HepG2 (cell line): ENCODE results near the gene NECTIN2. TPM values are rescaled to one million over a fixed set of nuclear protein-coding genes. Genes with fewer than 3 reads are reported as not detected.

Experiments used
- ARNTL ChIP-seq: sonication (generic); formaldehyde crosslinking; IDR thresholded peaks from 2 replicates; pipeline ENCODE4 v1.4.0; 2020; ENCODE audit warnings: mild to moderate bottlenecking, missing genetic modification reagents
- ATF2 ChIP-seq: sonication (generic); formaldehyde crosslinking; IDR thresholded peaks from 2 replicates; pipeline ENCODE4 v1.4.0; 2020; ENCODE audit warnings: missing genetic modification reagents
- CAMTA2 ChIP-seq: sonication (generic); formaldehyde crosslinking; IDR thresholded peaks from 2 replicates; pipeline ENCODE4 v1.4.0; 2020; ENCODE audit warnings: mild to moderate bottlenecking, missing genetic modification reagents, borderline replicate concordance
- DR1 ChIP-seq: sonication (generic); formaldehyde crosslinking; IDR thresholded peaks from 2 replicates; pipeline ENCODE4 v1.8.0; 2021; ENCODE audit warnings: mild to moderate bottlenecking, missing genetic modification reagents, inconsistent platforms
- HNRNPUL1 ChIP-seq: fragments of 200-400 bp; formaldehyde crosslinking; IDR thresholded peaks from 2 replicates; pipeline ENCODE4 v1.6.1; 2017; ENCODE audit warnings: low read depth, mild to moderate bottlenecking, low read length, moderate library complexity
- ISX ChIP-seq: sonication (generic); formaldehyde crosslinking; conservative IDR thresholded peaks from 2 replicates; pipeline ENCODE4 v1.5.0; 2020; ENCODE audit warnings: missing genetic modification reagents
- MBD4 ChIP-seq: IDR thresholded peaks from 2 replicates; pipeline ENCODE4 v1.6.1; 2012; ENCODE audit warnings: low read length, inconsistent platforms, borderline replicate concordance
- NFIC ChIP-seq: IDR thresholded peaks from 2 replicates; pipeline ENCODE4 v1.6.1; 2012; ENCODE audit warnings: mild to moderate bottlenecking, low read length, inconsistent platforms
- POLR2AphosphoS2 ChIP-seq: IDR thresholded peaks from 2 replicates; pipeline ENCODE4 v1.6.1; 2011; ENCODE audit warnings: low read depth, low read length, improper control_type of control experiment
- PRPF4 ChIP-seq: fragments of 200-400 bp; formaldehyde crosslinking; IDR thresholded peaks from 2 replicates; pipeline ENCODE4 v1.6.1; 2016; ENCODE audit warnings: low read length, low read depth; ENCODE audit not compliant: poor library complexity, severe bottlenecking
- ZFX ChIP-seq: sonication (generic); formaldehyde crosslinking; IDR thresholded peaks from 2 replicates; pipeline ENCODE4 v1.4.0; 2020; ENCODE audit warnings: mild to moderate bottlenecking, low read depth, missing genetic modification reagents, moderate library complexity
- ZGPAT ChIP-seq: IDR thresholded peaks from 2 replicates; pipeline ENCODE4 v1.6.1; 2016; ENCODE audit warnings: mild to moderate bottlenecking
- ZNF121 ChIP-seq: sonication (generic); formaldehyde crosslinking; IDR thresholded peaks from 2 replicates; pipeline ENCODE4 v1.5.0; 2020; ENCODE audit warnings: mild to moderate bottlenecking, missing genetic modification reagents
- ZNF30 ChIP-seq: sonication (generic); formaldehyde crosslinking; IDR thresholded peaks from 2 replicates; pipeline ENCODE4 v1.5.0; 2020; ENCODE audit warnings: mild to moderate bottlenecking, missing genetic modification reagents
- ZNF614 ChIP-seq: IDR thresholded peaks from 2 replicates; pipeline ENCODE4 v1.6.1; 2018; ENCODE audit warnings: missing biosample characterization, missing genetic modification reagents, inconsistent platforms, borderline replicate concordance
- ZNF782 ChIP-seq: sonication (generic); formaldehyde crosslinking; IDR thresholded peaks from 2 replicates; pipeline ENCODE4 v1.4.0; 2020; ENCODE audit warnings: missing genetic modification reagents, mild to moderate bottlenecking, borderline replicate concordance
- polyA plus RNA-seq, 8 experiments: library from polyadenylated mRNA; depleted of rRNA in 3 of 8; stranded (reverse) in 7 of 8; unstranded in 1 of 8; fragments of >200 nt; fragmentation: Illumina TruSeq in 4 of 8; extraction: Trizol in 4 of 8; gene quantifications; 2 replicates each; pipeline versions ENCODE4 v1.2.1 to v1.2.3, GENCODE V29; 2011 to 2016; ENCODE audit warnings: low read depth in 4 of 8, missing spikeins in 1 of 8, mixed read lengths in 1 of 8; ENCODE audit not compliant: insufficient read depth in 1 of 8
- total RNA-seq, 5 experiments: library from RNA; depleted of rRNA; stranded (reverse); fragments of >200 nt; fragmentation: Illumina TruSeq; extraction: Trizol; gene quantifications; 2 replicates each; pipeline ENCODE4 v1.2.3, GENCODE V29; 2016; ENCODE audit warnings: low read depth in 1 of 5
- TF ChIP-seq, protein P1 (sequence below): sonication (generic); formaldehyde crosslinking; IDR thresholded peaks from 2 replicates; pipeline ENCODE4 v1.4.0; 2020; ENCODE audit warnings: missing genetic modification reagents
- TF ChIP-seq, protein P2 (sequence below): conservative IDR thresholded peaks from 2 replicates; pipeline ENCODE4 v1.6.1; 2018; ENCODE audit warnings: missing genetic modification reagents

NECTIN2 gene
- total and polyA plus RNA-seq, 2 of the 13 experiments (the other 11 are each of a cell fraction or from before 2014, with no cell fraction given): 75.4 to 114 TPM

- TF ChIP-seq, protein P1, sequence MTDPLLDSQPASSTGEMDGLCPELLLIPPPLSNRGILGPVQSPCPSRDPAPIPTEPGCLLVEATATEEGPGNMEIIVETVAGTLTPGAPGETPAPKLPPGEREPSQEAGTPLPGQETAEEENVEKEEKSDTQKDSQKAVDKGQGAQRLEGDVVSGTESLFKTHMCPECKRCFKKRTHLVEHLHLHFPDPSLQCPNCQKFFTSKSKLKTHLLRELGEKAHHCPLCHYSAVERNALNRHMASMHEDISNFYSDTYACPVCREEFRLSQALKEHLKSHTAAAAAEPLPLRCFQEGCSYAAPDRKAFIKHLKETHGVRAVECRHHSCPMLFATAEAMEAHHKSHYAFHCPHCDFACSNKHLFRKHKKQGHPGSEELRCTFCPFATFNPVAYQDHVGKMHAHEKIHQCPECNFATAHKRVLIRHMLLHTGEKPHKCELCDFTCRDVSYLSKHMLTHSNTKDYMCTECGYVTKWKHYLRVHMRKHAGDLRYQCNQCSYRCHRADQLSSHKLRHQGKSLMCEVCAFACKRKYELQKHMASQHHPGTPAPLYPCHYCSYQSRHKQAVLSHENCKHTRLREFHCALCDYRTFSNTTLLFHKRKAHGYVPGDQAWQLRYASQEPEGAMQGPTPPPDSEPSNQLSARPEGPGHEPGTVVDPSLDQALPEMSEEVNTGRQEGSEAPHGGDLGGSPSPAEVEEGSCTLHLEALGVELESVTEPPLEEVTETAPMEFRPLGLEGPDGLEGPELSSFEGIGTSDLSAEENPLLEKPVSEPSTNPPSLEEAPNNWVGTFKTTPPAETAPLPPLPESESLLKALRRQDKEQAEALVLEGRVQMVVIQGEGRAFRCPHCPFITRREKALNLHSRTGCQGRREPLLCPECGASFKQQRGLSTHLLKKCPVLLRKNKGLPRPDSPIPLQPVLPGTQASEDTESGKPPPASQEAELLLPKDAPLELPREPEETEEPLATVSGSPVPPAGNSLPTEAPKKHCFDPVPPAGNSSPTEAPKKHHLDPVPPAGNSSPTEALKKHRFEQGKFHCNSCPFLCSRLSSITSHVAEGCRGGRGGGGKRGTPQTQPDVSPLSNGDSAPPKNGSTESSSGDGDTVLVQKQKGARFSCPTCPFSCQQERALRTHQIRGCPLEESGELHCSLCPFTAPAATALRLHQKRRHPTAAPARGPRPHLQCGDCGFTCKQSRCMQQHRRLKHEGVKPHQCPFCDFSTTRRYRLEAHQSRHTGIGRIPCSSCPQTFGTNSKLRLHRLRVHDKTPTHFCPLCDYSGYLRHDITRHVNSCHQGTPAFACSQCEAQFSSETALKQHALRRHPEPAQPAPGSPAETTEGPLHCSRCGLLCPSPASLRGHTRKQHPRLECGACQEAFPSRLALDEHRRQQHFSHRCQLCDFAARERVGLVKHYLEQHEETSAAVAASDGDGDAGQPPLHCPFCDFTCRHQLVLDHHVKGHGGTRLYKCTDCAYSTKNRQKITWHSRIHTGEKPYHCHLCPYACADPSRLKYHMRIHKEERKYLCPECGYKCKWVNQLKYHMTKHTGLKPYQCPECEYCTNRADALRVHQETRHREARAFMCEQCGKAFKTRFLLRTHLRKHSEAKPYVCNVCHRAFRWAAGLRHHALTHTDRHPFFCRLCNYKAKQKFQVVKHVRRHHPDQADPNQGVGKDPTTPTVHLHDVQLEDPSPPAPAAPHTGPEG: peak; percentile 36; the same call in 1 of the 2 replicates
- TF ChIP-seq ZNF782 (CRISPR knock-in tag) (no peak), NFIC (peak; percentile 94), ZNF614 (CRISPR knock-in tag) (peak; percentile 85; the same call in 1 of the 2 replicates), ZNF121 (CRISPR knock-in tag) (peak; percentile 78; the same call in 1 of the 2 replicates), ATF2 (CRISPR knock-in tag) (peak; percentile 91), ARNTL (CRISPR knock-in tag) (peak; percentile 93), POLR2AphosphoS2 (no peak), HNRNPUL1 (no peak), ISX (CRISPR knock-in tag) (no peak), ZNF30 (CRISPR knock-in tag) (no peak), PRPF4 (peak; percentile 99), ZFX (peak; percentile 80), CAMTA2 (CRISPR knock-in tag) (no peak), ZGPAT (peak; percentile 96), MBD4 (no peak), DR1 (CRISPR knock-in tag) (peak; percentile 44; the same call in 1 of the 2 replicates)
- TF ChIP-seq, protein P2, sequence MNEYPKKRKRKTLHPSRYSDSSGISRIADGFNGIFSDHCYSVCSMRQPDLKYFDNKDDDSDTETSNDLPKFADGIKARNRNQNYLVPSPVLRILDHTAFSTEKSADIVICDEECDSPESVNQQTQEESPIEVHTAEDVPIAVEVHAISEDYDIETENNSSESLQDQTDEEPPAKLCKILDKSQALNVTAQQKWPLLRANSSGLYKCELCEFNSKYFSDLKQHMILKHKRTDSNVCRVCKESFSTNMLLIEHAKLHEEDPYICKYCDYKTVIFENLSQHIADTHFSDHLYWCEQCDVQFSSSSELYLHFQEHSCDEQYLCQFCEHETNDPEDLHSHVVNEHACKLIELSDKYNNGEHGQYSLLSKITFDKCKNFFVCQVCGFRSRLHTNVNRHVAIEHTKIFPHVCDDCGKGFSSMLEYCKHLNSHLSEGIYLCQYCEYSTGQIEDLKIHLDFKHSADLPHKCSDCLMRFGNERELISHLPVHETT (CRISPR knock-in tag): peak; percentile 75; the same call in 1 of the 2 replicates
These were observed 78.2 kb downstream of the NECTIN2 start (continued) for GRCh38 chr19:44924243-44924725.
